ENCODE measurements around the gene RNF135.

The RNF135 gene

GRCh38 chr17:30947796-30948195 lies 23.0 kb upstream of the RNF135 start:
- FAIRE-seq (no peak), DNase-seq (ENCODE audit: insufficient read length, low spot score) (no peak)
- TF ChIP-seq CTCF (IDR thresholded peaks at IDR 0.05; ENCODE audit: insufficient read depth, missing control alignments), result no peak

- FAIRE-seq (no peak), DNase-seq (ENCODE audit: insufficient read length, low spot score) (no peak)
- no peak for TF ChIP-seq CTCF (IDR thresholded peaks at IDR 0.05; ENCODE audit: insufficient read depth, missing control alignments)
These were observed 20.6 kb upstream of the RNF135 start for GRCh38 chr17:30950189-30950588.

- FAIRE-seq, result no peak
- DNase-seq (ENCODE audit: insufficient read length, low spot score), result no peak
- TF ChIP-seq CTCF (IDR thresholded peaks at IDR 0.05; ENCODE audit: insufficient read depth, missing control alignments), result no peak
These were observed 20.0 kb upstream of the RNF135 start for GRCh38 chr17:30950669-30951399.

GRCh38 chr17:30952638-30953393 lies 18.0 kb upstream of the RNF135 start:
- FAIRE-seq (no peak), DNase-seq (ENCODE audit: insufficient read length, low spot score) (no peak)
- no peak for TF ChIP-seq CTCF (IDR thresholded peaks at IDR 0.05; ENCODE audit: insufficient read depth, missing control alignments)

GRCh38 chr17:30954046-30954830 lies 16.6 kb upstream of the RNF135 start:
- TF ChIP-seq CTCF (IDR thresholded peaks at IDR 0.05; ENCODE audit: insufficient read depth, missing control alignments), result no peak
- no peak for DNase-seq (ENCODE audit: insufficient read length, low spot score)
- FAIRE-seq, result no peak

- DNase-seq (ENCODE audit: insufficient read length, low spot score) (no peak), FAIRE-seq (no peak)
- no peak for TF ChIP-seq CTCF (IDR thresholded peaks at IDR 0.05; ENCODE audit: insufficient read depth, missing control alignments)
These were observed 14.0 kb upstream of the RNF135 start for GRCh38 chr17:30956764-30957374.

Measured in D721Med (cell line).